ENCODE results near the gene GRWD1.

Gene GRWD1

DNA sequence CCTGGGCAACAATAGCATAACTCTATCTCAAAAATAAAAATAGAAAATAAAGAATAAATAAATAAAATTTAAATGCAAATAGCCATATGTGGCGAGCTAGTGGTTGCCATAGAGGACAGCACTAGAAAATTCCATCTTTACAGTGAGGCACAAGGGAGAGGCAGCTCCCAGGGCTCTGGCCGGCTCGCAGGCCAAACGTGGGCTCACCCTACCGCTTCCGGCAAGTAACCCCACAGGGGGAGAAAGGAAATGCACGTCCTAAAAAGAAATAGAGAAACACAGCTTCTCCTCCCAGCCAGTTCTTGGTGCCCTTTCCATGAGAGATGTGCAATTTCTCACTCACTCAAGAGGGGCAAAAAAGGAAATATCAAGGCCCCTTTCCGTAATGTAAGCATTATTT, 12.4 kb upstream of the GRWD1 start:
- no peak overlapping the region for H3K4me3 ChIP-seq (replicated peaks; ENCODE audit: low read depth, low read length)
- no peaks in the 10 kb centered on the region for H3K27me3 ChIP-seq (replicated peaks; ENCODE audit: control insufficient read depth, insufficient read depth, low read length)
- no peaks in the 10 kb centered on the region for H3K36me3 ChIP-seq (ENCODE audit: control insufficient read depth, insufficient read depth, low read length)
- TF ChIP-seq, protein P1, sequence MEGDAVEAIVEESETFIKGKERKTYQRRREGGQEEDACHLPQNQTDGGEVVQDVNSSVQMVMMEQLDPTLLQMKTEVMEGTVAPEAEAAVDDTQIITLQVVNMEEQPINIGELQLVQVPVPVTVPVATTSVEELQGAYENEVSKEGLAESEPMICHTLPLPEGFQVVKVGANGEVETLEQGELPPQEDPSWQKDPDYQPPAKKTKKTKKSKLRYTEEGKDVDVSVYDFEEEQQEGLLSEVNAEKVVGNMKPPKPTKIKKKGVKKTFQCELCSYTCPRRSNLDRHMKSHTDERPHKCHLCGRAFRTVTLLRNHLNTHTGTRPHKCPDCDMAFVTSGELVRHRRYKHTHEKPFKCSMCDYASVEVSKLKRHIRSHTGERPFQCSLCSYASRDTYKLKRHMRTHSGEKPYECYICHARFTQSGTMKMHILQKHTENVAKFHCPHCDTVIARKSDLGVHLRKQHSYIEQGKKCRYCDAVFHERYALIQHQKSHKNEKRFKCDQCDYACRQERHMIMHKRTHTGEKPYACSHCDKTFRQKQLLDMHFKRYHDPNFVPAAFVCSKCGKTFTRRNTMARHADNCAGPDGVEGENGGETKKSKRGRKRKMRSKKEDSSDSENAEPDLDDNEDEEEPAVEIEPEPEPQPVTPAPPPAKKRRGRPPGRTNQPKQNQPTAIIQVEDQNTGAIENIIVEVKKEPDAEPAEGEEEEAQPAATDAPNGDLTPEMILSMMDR (IDR thresholded peaks at IDR 0.05; ENCODE audit: insufficient read depth, low read length, poor library complexity, severe bottlenecking), result no peak
- no peak for DNase-seq (ENCODE audit: extremely low read depth, insufficient read length)

DNA sequence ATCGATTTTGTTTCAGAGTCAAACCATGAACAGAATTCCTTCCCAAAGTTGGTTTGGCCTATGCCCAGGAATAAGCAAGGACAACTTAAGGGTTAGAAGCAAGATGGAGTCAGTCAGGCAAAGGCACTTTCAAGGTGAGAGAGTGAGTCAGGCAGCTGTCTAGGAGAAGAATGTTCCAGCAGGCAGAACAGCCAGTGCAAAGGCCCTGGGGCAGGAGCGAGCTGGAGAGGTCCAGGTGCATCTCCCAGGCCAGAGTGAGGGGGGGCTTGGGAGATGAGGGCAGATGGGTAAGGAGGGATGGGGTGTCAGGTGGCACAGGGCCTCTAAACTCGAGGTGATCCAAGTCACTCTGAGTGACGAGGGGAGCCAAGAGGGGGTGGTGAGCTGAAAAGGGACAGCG, 9.2 kb upstream of the GRWD1 start:
- H3K27me3 ChIP-seq (replicated peaks; ENCODE audit: control insufficient read depth, insufficient read depth, low read length), result no peaks in the 10 kb centered on the region; the same call in 1 of the 2 replicates
- no peak for DNase-seq (ENCODE audit: extremely low read depth, insufficient read length)
- TF ChIP-seq, protein P1 (IDR thresholded peaks at IDR 0.05; ENCODE audit: insufficient read depth, low read length, poor library complexity, severe bottlenecking), result no peak
- no peaks in the 10 kb centered on the region for H3K36me3 ChIP-seq (ENCODE audit: control insufficient read depth, insufficient read depth, low read length)
- H3K4me3 ChIP-seq (replicated peaks; ENCODE audit: low read depth, low read length), result no peak overlapping the region

DNA sequence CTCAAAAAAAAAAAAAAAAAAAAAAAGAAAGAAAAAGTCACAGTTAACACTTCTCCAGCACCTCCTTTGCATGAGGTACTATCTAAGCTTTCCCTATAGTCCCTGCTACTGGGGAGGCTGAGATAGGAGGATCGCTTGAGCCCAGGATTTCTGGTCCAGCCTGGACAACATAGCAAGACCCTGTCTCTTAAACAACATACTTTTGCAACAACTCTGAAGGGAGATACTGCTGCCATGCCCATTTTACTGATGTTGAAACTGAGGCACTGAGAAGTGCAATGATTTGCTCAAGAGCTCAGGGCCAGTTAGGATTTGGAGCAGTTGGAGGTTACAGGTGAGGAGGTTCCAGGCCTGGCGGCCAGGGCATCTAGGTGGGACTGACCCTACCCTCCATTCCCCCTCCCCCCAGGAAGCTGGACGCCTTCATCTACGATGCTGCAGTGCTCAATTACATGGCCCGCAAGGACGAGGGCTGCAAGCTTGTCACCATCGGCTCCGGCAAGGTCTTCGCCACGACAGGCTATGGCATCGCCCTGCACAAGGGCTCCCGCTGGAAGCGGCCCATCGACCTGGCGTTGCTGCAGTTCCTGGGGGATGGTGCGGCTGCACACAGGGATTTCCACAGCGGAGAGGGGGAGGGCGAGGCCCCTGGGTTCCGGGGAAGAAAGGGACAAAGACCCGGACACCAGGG, 4.3 kb upstream of the GRWD1 start:
- no peak for DNase-seq (ENCODE audit: extremely low read depth, insufficient read length)
- Histone ChIP-seq H3K27me3 (replicated peaks; ENCODE audit: control insufficient read depth, insufficient read depth, low read length) (no peaks in the 10 kb centered on the region; the same call in 1 of the 2 replicates), H3K36me3 (ENCODE audit: control insufficient read depth, insufficient read depth, low read length) (no peaks in the 10 kb centered on the region), H3K4me3 (replicated peaks; ENCODE audit: low read depth, low read length) (no peak overlapping the region)
- TF ChIP-seq, protein P1 (IDR thresholded peaks at IDR 0.05; ENCODE audit: insufficient read depth, low read length, poor library complexity, severe bottlenecking), result no peak

DNA sequence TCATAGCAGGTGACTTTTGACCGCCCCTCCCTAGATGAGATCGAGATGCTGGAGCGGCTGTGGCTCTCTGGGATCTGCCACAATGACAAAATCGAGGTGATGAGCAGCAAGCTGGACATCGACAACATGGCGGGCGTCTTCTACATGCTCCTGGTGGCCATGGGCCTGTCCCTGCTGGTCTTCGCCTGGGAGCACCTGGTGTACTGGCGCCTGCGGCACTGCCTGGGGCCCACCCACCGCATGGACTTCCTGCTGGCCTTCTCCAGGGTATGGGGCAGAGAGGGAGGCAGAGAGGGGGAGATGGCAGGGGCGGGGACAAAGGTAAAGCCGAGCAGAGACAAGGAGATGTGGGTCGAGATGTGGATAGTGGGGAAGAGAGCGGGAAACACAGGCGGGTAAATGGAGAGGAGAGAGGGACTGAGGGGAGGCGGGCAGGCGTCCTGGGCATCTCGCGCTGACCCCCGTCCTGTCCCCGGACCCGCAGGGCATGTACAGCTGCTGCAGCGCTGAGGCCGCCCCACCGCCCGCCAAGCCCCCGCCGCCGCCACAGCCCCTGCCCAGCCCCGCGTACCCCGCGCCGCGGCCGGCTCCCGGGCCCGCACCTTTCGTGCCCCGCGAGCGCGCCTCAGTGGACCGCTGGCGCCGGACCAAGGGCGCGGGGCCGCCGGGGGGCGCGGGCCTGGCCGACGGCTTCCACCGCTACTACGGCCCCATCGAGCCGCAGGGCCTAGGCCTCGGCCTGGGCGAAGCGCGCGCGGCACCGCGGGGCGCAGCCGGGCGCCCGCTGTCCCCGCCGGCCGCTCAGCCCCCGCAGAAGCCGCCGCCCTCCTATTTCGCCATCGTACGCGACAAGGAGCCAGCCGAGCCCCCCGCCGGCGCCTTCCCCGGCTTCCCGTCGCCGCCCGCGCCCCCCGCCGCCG, 3.4 kb upstream of the GRWD1 start:
- no peak for DNase-seq (ENCODE audit: extremely low read depth, insufficient read length)
- TF ChIP-seq, protein P1 (IDR thresholded peaks at IDR 0.05; ENCODE audit: insufficient read depth, low read length, poor library complexity, severe bottlenecking), result no peak
- H3K27me3 ChIP-seq (replicated peaks; ENCODE audit: control insufficient read depth, insufficient read depth, low read length), result no peaks in the 10 kb centered on the region; the same call in 1 of the 2 replicates
- H3K4me3 ChIP-seq (replicated peaks; ENCODE audit: low read depth, low read length), result no peak overlapping the region
- H3K36me3 ChIP-seq (ENCODE audit: control insufficient read depth, insufficient read depth, low read length), result no peaks in the 10 kb centered on the region; the same call in 1 of the 2 replicates

DNA sequence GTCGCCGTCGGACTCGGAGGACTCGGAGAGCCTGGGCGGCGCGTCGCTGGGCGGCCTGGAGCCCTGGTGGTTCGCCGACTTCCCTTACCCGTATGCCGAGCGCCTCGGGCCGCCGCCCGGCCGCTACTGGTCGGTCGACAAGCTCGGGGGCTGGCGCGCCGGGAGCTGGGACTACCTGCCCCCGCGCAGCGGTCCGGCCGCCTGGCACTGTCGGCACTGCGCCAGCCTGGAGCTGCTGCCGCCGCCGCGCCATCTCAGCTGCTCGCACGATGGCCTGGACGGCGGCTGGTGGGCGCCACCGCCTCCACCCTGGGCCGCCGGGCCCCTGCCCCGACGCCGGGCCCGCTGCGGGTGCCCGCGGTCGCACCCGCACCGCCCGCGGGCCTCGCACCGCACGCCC, 2.5 kb upstream of the GRWD1 start:
- TF ChIP-seq, protein P1 (IDR thresholded peaks at IDR 0.05; ENCODE audit: insufficient read depth, low read length, poor library complexity, severe bottlenecking), result no peak
- Histone ChIP-seq H3K4me3 (replicated peaks; ENCODE audit: low read depth, low read length) (no peak overlapping the region), H3K27me3 (replicated peaks; ENCODE audit: control insufficient read depth, insufficient read depth, low read length) (no peaks in the 10 kb centered on the region; the same call in 1 of the 2 replicates), H3K36me3 (ENCODE audit: control insufficient read depth, insufficient read depth, low read length) (no peaks in the 10 kb centered on the region; the same call in 1 of the 2 replicates)
- DNase-seq (ENCODE audit: extremely low read depth, insufficient read length), result no peak

Data from GM06990 (cell line).